HG03342 (cell line): ENCODE measurements around the gene SYF2.
"Not testable (repeated sequence)": the region's sequence is repeated elsewhere in the genome, so short reads cannot be mapped to it uniquely, and the experiment has no call there.

Experiments used
- ATAC-seq: cut with Tn5 transposase; IDR thresholded peaks from one replicate; pipeline ENCODE4 v1.9.1; 2021; ENCODE audit warnings: mild to moderate bottlenecking, moderate library complexity; ENCODE audit not compliant: unreplicated experiment

The SYF2 gene

DNA sequence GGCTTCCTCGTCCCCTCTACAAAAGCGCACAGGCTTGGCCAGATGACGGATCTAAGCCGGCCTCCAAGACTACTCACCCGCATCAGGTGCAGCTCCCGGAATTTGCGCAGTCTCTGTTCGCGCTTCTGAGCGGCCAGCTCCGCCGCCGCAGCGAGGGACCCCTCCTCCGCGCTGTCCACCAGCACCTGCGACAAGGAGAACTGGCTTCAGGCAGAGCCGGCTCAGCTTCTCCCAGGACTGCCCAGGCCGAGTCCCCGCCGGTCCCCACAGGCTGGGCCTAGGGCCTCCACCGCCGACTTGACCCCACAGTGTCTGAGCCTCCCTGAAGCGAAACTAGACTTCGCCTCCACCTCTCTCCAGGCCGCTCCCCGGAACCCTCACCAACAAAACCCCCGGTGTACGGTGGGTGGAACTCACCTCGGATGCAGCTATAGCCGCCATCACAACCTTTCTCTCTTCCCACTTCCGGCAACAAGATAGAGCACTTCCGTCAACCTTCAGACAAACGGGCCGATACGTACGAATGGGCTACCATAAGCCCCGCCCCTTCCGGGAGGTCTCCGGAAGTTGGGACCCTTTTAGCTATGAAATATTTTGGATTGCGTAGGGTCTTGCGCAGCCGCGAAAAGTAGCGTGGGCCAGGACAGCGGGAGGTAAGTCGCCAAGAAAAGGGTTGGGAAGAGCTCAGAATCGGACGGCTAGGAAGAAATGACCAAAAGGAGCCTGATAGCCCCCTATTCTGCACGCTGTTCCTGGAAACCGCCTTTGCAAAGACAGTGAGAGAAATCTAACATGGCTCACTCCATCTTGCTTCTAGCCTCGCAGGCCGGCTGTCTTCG lies at the start of gene SYF2:
SYF2 (minus strand) TSS at position 476 of the 839 bp plus-strand sequence; CDS start at position 441, 35 bp downstream.
- peak; percentile 69 for ATAC-seq

DNA sequence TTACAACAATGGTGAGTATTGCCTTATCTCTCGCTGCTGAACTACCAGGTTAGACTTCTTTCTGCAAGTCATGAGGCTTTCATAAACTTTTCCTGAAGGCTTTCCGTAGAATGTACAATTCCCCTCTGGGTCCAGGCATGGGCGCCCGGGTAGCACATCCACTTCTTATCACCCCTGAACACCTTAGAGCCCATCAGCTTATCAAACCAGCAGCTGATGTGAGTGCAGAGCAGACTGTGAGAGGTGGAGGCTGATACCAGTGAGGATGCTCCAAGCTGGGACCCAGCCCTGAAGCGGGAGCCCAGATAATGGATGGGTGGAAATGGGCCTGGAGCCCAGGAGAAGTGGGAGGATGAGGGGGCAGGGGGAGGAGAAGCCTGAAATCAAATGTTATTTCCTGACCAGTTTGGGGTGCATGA lies 47.4 kb upstream of the SYF2 start:
- ATAC-seq: not testable (repeated sequence)

DNA sequence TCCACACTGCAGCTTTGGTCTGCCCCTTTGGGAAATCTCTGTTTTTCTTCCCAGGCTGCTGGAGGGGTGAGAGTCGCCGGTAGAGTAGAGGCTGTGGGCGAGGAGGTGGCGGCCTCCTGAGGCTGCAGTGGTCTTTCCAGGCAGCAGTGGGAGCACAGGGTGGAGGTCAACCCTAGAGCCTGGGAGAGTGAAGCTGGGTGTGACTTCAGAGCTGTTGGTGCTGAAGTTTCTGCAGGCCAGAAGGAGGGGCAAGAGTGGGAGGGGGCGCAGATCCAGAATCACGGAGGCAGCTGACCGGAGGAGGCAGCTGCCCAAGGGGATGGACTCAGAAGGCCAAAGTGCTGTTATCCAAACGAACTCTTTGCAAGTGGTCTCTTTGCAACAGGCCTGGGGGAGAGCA lies 46.5 kb upstream of the SYF2 start:
- ATAC-seq: not testable (repeated sequence)

DNA sequence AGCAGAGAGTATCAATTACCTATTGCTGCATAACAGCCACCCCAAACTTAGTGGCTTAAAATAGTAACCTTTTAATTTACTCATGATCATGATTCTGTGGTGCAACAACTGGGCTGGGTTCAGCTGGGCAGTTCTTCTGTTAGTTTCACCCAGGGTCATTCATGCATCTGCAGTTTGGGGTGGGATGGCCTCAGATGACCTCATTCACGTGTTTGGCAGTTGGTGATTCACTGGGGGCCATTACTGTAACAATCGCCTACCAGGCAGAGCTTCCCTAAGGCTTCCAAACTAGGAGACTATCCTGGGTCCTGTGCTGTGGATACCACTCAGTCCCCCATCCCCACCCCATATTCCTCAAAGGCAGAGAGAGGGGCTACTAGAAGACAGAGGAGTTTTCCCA lies 46.1 kb upstream of the SYF2 start:
- not testable (repeated sequence) for ATAC-seq

DNA sequence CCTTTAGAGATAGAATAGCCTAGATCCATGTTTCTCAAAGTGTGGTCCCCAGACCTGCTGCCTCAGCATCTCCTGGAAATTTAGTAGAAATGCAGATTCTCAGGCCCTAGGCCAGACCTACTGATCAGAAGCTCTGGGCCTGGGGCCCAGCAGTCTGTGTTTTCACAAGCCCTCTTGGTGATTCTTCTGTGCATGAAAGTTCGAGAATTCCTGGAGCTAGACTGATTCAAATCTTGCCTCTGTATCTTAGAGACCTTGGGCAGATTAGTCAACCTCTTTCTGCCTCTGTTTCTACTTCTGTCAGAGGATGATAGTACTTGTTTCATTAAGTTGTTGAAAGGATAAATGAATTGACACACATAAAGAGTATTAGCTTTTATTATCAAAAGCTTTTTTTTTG lies 45.0 kb upstream of the SYF2 start:
- ATAC-seq: not testable (repeated sequence)

DNA sequence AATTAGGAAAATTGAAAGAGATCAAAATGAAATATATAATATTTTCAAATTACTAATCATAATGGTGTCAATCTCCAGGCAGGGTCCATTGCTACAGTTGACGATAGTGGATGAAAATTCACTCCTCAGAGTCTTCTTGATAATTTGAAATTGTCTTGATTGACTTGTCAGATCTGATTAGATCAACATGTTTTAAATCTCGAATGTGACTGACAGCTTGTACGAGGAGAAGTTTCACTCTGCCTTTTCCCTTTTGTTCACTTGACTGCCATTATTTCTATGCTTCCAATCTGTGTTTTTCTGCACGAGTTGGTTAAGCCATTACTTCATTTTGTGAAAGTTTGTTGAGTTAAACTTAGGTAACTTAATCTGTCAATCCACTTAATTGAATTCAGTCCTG lies 43.3 kb upstream of the SYF2 start:
- ATAC-seq: not testable (repeated sequence)

DNA sequence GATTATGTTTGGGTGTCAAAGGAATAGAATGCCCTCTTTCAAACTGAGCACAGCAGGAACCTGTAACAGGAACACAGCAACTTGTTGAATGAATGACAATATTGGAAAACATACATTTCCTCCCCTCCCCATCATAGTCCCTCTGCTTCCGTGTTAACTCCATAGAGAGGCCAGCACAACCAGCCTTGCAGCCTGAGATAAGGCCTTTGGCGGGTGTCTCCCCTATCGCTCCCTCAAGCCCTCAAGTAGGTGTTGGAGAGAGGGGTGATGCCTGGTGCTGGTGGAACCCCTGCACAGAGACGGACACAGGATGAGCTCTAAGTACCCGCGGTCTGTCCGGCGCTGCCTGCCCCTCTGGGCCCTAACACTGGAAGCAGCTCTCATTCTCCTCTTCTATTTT lies 39.9 kb upstream of the SYF2 start, which contains the start of gene RHD:
RHD (plus strand) TSS at position 272 of the 400 bp plus-strand sequence; CDS start at position 311, 39 bp downstream.
- ATAC-seq: not testable (repeated sequence)

DNA sequence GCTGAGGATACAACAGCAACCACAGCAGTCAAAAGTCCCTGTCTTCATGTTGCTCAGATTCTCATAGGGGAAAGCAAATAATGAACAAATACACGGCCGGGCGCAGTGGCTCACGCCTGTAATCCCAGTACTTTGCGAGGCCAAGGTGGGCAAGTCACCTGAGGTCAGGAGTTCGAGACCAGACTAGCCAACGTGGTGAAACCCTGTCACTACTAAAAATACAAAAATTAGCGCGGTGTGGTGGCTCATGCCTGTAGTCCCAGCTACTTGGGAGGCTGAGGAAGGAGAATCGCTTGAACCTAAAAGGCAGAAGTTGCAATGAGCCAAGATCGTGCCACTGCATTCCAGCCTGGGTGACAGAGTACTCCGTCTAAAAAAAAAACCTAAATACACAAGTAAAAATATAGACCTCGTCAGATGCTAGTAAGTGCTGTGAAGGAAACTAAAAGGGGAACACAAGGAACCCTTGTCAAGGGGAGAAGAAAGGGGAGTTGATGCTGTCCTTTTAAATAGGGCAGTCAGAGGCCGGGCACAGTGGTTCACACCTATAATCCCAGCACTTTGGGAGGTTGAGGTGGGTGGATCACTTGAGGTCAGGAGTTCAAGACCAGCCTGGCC lies 36.0 kb upstream of the SYF2 start:
- not testable (repeated sequence) for ATAC-seq

DNA sequence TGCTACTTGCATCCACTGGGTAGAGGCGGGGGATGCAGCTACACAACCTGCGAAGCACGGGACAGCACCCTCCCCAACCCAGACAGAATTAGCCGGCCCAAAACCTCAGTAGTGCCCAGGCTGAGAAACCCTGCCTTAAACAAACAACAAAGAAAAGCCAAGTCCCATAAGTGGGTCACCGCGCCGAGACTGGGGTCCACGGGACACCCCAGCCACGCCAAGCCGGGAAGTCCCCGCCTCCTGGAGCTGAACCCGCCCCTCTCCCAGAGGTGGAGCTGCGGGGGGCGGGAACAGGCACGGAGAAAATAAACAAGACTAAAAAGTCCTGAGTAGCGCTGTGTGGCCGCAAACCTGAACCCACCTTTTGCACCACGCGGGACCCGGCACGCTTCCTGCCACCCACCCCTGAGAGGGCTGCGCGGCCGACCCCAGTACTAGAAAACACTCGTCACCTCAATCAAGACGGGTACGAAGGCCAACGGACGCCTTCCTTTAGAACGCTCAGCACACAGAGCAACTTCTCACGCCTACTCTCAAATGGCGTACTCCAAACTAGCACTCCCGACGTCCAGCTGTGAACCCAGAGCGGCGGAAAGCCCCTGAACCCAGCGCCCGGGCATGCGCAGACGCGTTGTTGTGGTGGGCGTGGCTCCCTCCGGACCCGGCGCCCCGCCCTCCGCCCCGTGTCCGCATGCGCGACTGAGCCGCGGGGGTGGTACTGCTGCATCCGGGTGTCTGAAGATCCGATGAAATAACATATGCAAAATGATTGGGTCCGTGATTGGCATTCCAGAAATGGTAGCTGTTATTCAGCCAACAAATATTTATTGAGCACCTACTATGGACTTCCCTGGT lies 35.2 kb upstream of the SYF2 start:
- ATAC-seq: peak; percentile 56

DNA sequence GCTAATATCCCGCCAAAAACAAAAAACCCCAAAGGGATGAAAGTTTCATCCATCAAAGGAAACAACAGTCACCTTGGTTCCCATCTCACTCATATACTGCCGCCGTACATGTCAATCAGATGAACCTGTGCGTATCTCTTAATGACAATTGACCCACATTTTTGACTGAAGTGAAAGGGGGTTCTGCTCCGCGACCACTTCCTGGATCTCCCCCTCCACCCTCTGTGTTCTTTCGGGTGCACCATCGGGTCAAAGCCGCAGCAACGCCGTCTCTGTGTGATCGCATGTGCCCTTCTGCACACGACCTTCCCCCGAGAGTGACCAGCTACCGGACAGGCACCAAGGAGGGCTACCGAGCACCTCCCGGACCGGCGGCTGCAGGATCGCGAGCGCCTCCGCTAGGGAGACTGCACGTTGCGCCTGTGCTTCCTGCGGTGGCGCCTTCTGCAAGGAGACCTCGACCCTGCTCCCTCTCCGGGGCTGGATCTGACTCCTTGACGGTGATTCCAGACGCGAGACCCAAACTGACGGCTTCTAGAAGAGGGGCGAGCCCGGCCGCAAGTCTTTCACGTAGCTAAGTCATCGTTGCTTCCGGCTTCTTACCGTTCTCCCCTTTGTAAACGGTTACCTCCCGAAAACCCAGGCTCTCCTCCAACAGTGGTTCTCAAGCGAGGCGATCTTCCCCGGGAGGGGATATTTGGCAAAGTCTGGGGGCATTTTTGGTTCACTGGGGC lies 34.4 kb upstream of the SYF2 start:
- not testable (repeated sequence) for ATAC-seq

DNA sequence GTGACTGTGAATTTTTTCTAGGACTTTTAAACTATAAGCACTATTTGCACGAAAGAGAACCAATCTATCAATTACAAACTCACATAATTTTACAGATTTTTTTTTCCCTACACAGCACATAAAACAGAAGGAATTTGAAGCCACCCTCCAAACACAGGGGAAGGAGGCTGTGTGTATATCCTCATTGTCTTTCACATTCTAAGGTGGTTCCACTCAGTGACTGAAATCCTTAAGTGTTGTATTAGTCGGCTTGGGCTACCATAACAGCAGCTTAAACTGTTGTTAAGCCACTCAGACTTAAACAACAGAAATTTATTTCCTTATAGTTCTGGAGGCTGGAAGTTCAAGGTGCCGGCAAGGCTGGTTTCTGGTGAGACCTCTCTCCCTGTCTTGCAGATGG lies 28.0 kb upstream of the SYF2 start:
- ATAC-seq: not testable (repeated sequence)

DNA sequence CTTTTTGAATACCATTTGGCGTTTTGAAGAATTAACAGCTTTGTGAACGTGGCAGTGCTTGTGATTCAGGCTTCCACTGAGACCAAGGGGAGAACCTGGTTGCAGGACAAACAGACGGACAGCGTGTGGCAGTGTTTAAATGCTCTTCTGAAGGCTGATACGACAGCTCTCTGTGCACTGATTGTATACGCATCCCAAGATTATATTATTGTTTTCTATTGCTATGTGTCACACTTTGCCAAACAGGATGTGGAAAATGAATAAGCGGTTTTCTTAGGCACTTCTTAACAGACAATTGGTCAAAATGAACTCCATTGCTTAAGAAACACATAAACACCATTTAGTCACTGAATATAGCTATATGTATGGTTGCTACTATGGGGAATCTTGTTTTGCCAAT lies 27.5 kb upstream of the SYF2 start:
- ATAC-seq: not testable (repeated sequence)

DNA sequence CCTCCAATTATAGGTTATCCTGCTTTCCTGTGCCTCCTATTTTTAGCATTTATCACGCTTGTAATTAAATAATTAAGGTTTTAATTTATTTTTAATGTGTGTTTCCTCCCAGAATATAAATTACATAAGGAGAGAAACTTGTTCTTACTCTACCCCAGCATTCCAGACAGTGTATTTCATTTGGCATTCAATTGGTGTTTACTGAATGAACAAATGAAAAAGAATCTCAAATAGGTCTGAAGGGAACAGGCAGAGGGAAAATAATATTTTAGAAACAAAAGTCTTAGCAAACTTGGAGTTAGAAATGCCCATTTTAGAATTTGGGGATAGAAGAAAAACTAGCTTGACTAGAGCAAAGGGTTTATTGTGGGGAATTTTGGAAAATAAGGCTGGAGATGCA lies 24.9 kb upstream of the SYF2 start:
- no peak for ATAC-seq

DNA sequence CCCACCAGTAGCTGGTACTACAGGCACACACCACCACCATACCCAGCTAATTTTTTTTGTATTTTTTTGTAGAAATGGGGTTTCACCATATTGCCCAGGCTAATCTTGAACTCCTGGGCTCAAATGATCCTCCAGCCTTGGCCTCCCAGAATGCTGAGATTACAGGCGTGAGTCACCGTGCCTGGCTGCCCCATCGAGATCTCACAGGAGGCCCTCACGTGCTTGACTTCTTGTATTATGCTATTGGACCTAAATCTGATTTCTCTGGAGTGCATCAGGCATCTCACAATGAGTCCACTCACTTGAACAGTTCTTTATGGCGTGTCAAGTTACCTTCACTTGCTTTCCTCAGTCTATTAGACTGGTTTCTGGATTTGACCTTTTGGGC lies 24.3 kb upstream of the SYF2 start:
- ATAC-seq: no peak

DNA sequence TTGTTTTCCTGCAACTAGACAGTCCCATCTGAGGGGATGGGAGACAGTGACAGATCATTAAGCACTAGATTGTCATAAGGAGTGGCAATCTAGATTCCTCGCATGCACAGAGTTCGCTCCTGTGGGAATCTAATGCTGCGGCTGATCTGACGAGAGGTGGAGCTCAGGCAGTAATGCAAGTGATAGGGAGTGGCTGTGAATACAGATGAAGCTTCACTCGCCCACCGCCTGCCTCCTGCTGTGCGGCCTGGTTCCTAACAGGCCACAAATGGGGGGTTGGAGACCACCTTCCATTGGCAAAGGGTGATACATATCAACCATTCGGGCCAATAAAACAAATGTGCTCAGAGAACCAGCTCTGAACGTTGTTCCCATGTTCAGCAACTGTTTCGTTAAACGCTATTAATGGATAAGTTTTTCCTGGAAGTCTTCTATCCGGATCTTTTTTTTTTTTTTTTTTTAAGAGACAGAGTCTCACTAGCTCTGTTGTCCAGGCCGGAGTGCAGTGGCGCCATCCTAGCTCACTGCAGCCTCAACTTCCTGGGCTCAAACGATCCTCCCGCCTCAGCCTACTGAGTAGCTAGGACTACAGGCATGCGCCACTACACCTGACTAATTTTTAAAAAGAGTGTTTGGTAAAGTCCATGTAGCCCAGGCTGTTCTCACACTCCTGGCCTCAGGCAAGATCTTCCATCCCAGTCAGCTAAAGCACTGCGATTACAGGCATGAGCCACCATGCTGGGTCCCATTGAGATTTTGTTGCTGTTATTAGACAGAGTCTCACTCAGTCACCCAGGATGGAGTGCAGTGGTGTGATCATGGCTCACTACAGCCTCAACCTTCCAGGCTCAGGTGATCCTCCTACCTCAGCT lies 23.6 kb upstream of the SYF2 start:
- no peak for ATAC-seq

DNA sequence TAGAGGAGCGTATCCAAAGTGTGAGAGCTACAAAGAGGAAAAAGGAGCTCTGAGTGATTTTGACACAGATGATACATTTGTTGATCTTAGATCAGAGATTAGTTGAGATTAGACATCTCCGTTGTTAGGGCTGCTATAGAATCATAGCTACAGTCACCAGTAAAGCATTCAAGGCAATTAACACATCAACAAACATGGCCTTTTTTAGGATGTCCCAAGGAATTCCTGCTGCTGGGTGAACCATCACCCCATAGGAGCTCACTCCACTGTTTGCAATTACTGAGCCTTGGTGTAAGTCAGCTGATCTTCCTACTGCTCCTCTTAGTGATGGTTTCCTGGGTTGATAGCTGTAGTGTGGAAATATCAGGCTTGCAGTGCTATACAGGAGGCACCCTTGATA lies 21.6 kb upstream of the SYF2 start:
- ATAC-seq: no peak

DNA sequence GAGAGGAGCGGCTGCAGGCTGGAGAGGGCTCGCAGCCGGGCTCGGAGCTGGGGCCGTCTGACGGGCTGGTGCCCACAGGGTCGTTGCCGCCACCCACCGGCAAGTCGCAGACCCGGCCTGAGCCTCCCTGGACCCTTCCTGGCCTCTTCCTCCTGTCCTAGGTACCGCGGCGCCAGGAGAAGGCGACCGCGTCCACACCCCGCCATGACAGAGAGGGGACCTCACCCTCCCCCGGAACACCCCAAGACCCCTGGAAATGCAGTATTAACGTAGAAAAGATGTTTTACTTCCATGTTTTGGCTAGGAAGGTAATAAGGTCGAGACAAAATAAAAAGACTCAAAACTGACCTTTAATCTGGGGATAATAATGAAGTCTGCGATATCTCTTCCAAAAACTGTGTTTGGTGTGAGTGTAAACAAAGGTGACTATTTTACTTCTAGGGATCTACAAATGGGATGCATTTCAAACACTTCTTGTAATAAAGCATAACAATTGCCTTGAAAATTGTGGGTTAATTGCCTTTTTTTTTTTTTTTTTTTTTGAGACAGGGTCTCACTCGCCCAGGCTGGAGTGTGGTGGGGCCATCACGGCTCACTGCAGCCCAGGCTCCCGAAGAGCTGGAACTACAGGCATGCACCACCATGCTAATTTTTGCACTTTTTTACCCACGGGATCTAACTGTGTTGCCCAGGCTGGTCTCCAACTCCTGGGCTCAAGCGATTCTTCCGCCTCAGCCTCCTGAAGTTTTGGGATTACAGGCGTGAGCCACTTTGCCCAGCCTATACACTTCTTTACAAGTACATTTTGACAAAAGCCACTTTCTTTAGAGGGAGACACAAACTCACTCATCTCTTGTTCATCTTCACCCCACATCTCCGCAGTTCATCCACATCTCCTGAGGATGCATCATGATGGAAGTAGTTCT lies 15.8 kb upstream of the SYF2 start:
- ATAC-seq: peak; percentile 45

DNA sequence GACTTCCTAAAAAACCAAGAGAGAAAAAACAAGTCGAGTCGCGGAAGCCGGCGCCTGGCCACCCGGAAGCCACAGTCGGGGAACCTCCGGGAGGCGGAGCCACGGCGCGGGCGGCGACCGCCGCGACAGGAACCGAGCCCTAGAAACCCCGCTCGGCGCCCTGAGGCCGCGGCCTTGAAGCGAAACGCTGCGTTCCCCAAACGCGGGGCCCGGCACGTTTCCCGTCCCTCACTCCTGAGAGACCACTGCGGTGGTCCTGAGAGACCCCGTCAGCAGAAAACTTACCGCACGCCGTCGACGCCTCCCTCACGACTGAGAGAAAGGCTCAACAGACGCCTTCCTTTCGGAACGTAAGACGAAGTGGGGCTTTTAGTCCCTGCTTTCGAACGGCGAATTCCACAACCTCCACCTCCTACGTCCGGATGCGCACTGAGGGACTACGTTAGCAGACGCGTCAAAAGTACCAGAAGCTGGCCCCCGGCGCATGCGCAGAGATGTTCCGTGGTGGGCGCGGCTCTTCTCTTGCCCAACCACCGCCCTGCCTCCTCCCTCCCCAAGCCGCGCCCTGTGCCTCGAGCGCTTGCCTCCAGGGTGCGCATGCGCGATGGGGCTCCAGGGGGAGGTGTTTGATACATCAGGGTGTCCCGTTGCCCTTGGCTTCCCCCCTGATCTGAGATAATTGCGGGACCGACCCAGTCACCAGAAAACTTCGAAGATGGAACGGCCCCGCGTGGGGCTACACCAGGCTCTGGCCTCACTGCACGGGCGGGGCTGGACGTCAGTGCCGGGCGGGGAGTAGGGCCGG lies 14.9 kb upstream of the SYF2 start, which contains the start of gene RSRP1:
RSRP1 (minus strand) TSS at position 431 of the 805 bp plus-strand sequence. CDS start 491 bp downstream, outside the sequence.
- ATAC-seq: peak; percentile 80
